GM19351 (cell line): Measurements from ENCODE around the gene PRLHR.
"Not testable (repeated sequence)": the region's sequence is repeated elsewhere in the genome, so short reads cannot be mapped to it uniquely, and the experiment has no call there.

Experiments used
- ATAC-seq: cut with Tn5 transposase; IDR thresholded peaks from one replicate; pipeline ENCODE4 v1.9.1; 2021; ENCODE audit warnings: mild to moderate bottlenecking, moderate library complexity; ENCODE audit not compliant: unreplicated experiment

The PRLHR gene

DNA sequence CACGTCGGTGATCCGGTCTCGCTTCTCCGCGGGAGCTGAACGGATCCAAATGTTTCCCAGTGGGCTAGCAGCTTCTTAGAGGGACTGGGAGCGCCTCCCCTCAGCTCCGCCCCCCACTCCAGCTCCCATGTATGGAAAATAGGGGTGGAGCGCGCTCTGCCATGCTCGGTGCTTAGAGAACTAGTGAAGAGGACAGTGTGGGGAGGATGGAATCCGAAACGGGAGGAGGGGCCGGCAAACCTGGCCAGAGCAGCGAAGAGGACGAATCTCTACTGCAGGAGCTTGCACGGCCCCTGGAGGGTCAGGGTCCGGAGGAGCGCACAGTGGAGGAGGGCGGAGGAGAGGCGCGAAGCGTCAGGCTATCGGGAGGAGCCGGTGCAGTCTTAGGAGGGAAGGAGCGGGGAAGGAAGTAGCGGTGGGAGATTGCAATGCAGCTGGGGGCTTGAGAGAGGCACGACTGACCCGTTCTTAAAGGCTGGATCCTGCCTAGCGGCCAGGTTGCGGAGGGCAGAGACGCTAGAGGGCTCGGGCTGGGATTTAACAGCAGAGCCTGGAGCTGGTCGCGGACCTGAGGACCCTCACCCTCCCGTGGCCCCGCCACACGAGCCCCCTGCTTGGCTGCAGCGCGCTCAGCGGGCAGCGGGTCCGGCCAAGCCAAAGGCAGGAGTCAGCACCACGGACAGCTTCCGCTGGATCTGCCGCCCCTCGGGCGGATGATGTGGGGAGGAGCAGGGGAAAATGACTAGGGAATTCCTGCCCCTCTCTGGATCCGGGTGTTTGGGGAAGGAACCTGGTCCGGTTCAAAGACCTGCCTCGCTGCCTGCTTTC lies at the start of gene PRLHR:
TSS of gene PRLHR (minus strand) at position 51 of the 828 bp plus-strand sequence. CDS start 404 bp downstream, outside the sequence.
- no peak for ATAC-seq

DNA sequence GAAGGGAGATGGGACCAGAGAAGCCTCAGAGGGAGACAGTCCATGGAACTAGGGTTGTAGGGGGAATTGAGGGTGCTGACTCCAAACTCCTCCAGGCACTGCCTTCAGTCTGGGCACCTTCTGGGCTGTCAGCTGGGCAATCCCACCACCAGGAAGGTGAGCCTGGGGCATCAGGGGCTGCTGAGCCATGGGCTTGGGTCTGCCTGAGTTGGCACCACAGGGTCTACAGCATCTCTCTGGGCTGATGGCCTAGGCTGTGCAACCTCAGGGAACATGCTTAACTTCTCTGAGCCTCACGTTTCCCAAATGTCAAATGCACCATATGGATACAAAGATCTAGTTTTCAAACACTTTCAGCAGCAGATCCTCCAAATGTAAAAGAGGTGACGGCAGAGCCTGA lies 46.8 kb upstream of the PRLHR start:
- no peak for ATAC-seq

DNA sequence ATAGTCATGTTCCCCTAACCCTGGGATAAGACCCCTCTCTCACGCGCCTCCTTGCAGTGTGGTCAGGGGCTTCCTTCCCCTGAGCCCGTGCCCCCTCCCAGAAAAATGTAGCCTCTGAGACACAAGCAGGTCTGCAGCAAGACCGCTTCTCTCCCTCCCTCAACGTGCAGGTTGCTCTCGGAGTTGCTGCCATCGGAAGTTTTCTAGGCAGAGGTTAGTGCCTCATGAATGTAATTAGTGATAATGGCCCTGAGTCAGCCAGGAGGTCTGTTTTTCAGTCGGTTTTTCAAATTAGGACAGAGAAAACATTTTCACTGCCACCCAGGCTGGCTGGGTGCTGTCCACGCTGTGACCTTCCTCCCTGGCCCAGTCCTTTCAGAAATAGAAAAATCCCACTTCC lies 43.2 kb upstream of the PRLHR start:
- ATAC-seq, result no peak

DNA sequence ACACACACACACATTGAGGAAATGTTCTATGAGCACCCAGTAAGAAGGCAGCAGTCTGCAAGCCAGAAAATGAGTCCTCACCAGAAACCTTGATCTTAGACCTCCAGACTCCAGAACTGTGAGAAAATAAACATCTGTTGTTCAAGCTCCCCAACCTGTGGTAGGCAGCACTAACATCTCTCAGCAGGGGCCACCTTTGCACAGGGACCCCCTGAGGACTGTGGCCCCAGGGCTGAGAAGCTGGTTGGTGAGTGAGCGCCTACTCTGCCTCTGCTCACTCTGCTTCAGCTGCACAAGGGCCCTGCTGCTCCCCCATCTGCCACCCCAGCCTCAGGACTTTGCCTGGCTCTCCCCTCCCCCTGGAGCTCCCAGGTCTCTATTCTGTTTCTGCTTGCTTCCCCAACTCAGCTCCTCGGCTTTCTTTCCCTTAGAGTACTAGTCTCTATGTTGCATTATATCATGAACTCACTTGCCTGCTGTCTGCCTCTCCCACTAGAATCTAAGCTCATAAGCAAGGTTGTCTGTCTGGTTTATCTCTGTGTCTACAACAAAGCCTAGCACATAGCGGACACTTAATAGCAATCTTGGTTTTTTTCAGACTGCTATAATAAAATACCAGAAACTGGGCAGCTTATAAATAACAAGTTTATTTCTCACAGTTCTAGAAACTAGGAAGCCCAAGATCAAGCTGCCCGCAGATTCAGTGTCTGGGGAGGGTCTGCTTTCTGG lies 40.4 kb upstream of the PRLHR start:
- no peak for ATAC-seq

DNA sequence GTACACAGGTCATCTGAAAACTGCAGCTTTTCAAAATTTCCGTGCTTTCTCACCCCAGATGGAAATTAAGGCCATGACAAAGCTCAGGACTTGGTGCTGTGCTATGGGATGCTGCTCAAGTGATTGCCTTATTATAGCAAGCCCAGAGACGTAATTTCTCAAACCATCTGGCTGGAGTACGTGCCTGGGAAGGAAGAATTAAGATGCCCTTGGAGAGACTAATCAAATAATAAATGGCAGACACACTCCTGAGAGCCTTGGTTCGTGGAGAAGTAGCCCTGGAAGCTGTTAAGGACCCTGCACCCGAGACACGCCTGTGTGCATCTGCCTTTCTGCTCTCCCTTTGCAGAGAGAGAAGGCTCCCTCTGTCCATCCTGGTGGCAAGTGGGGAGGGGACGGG lies 38.3 kb upstream of the PRLHR start:
- no peak for ATAC-seq

DNA sequence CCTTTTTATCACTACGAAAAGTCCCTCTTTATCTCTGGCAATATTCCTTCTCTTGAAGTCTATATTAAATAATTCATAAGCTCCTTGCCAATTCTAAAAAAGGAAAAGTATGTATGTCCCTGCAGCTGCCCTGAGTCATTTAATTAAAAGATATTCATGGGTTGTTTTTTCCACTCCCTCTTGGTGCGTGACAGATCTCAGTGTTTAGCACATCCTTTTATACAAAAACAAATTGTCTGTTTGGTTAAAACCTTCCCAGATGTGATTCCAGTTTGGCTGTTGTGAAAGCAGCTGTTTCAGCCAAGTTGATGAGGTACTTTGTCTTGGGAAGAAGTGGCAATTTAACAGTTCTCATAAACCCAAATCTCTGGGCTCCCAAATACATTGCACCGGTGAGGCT lies 33.8 kb upstream of the PRLHR start:
- ATAC-seq, result no peak

DNA sequence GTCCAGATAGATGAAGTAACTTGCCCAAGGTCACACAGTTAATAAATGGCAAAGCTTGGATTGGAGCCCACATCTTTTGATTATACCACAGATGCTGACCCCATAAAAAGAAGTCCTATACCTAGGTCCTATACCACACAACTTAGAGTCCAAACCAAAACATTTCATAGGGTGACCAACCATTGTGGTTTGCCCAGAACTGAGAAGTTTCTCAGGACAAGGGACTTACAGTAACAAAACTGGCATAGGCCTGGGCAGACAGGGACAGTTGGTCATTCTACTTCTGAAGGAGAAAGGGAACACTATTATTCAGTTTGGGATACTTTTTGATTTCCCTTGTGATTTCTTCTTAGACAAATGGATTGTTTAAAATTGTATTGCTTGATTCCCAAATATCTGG lies 32.9 kb upstream of the PRLHR start:
- no peak for ATAC-seq

DNA sequence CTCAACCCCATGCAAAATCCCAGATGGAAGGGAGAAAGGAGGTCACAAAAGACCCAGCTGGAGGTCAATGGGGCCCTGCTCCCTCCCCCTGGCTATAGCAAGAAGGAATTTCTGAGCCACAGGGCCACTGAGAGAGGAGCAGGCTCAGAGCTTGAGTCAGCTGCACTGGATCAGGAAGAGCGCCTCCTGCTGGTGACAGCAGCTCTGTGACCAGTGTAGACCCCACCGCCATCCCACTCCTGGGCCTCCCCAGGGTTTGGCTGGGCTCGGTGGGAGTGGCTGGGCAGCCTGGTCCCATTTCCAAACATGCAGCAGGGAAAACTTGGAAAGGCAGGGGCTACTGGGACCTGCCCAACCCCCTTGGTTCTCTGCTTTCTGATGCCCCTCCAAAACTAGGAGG lies 31.5 kb upstream of the PRLHR start:
- no peak for ATAC-seq

DNA sequence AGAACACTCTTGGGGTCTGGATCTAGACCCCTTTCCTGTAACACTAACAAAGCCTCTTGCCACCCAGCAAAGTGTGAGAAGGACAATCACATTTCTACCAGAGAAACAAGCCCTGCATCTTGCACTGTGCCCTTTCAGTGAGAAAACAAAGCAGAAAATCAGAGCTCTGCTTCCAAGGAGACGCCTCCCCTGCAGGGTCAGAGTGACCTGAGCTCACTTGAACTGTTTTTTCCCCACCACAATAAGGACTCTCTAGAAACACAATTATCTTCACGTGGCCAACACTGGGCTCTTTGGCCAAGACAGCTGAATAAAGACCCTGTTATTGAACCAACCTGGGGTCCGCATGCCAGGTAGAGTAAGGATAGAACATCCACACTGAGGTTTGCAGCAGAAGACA lies 30.1 kb upstream of the PRLHR start:
- ATAC-seq, result no peak

DNA sequence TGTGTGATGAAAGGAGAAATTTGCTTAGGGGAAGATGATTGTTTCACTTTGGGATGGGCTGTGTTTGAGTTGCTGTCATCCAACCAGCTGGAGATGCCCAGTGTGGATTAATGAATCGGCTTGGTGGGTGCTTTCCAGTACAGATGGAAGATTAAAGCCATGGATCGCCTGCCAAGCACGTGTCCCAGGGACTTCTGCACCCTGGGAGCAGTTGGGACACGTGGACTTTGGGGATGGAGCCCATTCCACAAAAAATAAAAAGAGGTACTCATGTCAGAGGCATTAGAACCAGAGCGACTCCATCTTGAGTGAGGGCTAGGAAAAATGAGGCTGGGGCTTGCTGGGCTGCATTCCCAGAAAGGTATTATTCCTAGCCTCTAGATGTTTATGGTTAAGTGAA lies 29.3 kb upstream of the PRLHR start:
- ATAC-seq, result no peak

DNA sequence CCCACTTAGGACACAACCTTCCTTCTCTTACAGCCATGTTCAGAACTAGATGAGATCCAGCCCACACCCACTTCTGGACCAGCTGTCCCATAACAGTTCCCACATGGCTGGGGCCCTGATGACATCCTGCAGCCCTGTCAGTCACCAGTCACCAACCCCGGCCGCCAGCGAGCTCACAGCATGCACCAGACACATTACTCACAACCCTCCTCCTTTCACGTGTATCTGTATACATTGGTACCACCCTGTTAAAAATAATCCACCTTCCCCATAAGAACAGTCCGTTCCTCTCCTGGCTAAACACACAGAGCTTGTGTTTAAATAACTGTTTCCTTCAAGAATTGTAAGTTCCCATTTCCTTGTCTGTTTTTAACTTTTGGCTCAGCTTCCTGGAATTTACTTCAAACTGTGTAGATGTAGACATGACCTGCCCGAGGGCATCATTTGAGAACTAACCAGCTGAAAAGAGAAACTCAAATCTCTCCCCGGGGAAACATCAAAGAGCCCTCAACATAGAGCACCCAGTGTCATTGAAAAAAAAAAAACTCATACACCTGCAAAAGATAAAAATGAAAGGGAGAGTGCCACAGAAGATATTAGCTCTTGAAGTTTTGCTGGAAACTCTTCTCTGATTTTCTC lies 26.0 kb upstream of the PRLHR start:
- ATAC-seq, result no peak

DNA sequence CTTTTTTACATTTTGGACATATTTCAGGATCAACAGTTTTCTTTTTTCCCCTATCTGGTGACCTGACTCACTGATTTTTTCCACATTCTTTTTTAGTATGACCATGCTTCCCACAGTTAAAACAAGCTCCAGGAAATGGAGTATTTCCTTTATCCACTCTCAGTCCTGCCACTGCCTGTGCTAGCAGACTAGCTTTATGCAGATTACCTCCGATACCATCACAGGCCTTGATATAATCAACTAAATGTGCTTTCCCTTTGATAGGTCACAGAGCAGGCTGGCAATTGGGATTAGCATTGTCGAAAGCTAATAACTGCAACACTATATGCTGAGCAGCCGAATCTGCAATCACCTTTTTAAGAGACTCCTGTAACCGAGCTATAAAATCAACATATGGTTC lies 18.4 kb upstream of the PRLHR start:
- not testable (repeated sequence) for ATAC-seq

DNA sequence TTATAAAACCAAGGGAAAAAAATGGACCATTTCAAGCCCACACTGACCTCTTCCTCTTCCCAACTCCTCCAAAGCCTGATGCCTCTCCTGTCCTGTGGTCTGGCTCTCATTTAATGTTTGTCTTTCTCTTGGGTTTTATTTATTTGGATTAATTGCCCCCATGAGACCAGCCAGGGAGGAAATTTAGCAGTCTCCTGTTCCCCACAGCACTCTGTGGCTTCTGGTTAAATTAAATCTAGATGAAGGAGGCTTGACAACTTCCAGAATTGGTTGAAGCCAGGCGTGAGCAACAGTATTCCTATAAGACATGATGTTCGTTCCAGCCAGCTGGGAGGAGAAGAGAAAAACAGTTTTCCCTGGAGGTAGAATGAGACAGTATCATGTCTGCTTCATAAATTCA lies 15.1 kb upstream of the PRLHR start:
- no peak for ATAC-seq

DNA sequence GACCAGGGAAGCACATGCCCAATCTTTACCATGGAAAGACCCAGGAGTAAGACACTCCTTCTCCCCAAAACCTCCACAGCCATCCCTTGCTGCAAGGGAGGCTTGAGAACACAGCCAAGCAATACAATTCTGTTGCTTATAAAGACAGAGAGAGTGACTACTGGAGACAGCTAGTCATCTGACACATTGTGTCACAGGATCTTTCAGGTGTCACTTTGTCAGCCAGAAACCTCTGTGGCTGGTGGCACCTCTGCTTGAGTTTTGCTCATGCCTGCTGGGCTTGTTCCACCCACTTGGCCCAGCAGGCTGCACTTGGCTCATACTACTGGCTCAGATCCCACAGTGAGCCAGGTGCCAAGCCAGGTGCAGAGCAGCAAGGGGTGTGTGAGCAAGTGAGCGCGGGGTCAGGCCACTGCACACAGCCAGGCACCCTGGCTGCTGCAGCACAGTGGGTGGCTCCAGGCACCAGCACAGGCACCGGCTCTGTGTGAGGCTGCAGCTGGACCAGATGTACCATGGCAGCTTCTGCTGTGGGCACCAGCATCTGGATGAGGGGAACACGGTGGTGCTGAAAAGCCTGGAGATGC lies 12.4 kb upstream of the PRLHR start:
- ATAC-seq, result no peak

DNA sequence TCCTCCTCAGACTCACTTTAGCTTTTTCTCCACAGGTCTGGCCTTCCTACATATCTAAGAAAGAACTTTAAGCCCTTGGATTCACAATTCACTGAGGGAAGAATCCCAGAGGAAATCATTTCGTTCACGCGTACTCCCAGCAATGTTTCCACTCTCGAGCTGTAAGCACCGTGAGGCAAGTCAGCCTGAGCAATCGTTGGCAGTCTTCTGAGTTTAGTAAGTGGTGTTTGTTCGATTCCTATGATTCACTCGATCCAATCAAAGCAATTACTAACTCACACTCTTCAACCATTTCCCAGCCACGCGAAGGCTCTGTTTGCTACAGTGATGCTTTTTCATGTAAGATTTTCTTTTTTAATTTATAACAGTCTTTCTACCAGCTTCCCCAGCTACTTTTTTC lies 10.2 kb upstream of the PRLHR start:
- ATAC-seq, result no peak

DNA sequence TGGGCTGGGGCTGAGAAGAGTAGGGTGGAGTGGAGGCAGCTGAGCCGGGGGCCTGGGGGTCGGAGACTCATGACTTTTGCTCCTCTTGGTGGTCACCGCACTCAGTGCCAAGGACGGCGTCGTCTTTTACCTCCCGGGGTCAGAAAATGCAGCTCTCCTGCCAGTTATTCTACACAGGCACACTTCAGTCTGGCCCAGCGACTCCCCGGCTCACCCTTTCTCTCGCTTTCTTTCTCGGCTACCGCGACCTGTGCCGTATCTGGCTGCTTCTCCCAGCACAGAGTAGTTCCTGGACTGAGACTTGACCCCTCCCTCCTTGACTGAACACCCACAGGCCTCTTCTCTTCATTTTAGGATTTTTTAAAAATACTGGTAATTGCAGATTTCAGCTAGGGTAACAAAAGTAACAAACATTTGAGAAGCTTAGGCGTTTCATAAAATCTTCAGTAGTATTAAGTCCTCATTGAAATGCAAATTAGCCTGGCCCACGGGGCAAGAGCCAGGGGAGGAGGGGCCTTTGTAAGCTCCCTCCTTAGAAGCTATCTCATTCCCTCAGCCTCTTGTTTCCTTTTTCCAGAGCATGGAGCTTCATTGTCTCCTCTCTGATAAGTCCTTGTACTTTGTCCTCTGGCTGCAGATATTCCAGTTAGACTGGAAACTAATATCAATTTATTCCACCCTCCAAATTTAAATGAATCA lies 1.1 kb upstream of the PRLHR start:
- no peak for ATAC-seq

DNA sequence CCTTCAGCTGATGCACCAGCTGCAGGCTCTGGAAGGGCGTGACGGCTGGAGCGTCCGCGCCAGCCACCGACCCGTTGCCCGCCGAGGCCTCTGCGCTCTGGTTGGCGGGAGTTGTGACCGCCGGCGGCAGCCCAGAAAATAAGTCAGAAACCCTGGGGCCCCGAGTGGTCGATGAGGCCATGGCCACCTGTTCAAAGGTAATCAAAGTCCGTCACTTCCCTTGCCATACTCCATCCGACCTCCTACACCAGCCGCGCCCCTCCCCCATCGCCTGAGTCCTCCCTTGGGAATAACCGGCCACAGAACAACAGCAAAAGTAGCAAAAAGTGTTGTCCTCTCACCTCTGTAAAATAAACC lies 406 bp downstream of the PRLHR start:
- no peak for ATAC-seq

DNA sequence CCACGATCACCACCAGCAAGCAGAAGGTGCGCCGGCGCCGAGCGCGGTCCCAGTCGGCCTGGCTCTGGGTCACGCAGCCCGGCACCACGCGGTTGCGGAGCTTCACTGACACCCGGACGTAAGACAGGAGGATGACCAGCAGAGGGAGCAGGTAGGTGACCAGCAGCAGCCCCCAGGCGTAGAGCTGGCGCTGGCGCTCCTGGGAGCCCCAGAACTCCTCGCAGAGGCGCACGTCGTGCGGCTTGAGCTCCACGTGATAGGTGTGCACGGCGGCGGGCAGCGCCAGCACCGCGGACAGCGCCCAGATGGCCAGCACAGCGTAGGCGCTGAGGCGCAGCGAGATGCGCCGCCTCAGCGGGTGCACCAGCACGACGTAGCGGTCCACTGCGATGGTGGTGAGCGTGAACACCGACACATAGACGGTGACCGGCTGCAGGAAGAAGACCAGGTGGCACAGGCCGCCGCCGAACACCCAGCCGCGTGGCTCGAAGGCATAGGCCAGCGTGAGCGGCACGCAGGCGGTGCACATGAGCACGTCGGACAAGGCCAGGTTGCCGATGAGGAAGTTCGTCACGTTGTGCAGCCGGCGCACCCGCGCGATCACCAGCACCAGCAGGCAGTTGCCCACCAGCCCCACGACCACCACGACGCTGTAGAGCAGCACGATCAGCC lies 920 bp downstream of the PRLHR start:
- ATAC-seq, result no peak

DNA sequence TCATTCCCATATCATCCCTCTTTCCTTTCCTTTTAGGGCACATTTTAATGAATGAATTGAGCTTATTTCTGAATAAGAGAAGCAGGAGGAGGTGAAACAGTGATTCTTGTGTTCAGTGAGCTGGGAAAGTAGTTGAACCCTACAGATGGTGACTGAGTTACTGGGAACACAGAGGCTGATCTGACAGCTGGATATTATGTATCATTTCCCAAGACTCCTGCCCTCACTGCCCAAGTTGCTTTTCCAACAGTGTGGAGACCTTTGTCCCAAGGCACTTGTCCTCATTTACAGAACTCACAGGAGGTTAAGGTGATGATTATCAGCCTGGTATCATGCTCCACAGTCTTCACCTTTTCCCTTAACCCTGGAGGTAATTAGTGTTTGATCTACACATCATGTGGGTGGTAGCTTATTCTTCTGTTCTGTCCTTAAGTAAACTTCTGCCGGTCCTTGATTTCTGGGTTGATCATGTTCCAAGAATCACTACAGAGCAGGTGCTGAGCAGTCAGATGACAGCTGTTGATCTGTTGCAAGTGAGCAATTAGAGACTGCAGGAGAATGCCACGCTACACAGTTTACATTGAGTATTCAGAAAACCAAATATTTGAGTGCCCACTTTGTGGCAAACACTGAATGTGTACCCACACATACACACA lies 2.6 kb downstream of the PRLHR start:
- ATAC-seq, result no peak

DNA sequence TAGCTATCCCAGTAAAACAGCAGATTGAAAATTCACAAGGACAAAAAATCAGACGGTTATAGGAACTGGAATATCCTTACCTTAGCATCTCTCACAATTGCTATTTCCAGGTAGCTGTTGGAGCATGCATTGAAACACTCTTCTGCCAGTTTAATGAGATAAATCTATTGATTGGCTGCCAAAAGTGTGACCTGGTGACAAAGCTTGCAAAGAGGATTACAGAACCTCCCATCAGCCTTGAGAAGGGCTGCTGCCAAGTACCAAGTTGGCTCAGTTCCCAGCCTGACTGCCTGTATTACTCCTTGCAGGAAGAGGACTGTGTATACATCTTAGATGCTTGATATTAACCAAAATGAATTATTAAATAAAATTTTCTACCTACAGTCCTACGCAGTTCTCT lies 5.1 kb downstream of the PRLHR start:
- no peak for ATAC-seq
